Fibroblast of mammary gland (primary cell): ENCODE measurements around the gene PTBP1.

Experiments
- DNase-seq: peaks from one replicate; pipeline ENCODE4 v3.0.0-alpha.2; 2010; ENCODE audit warnings: low read depth
- H3K4me3 ChIP-seq: 2 replicates; pipeline ENCODE4 v1.5.1; 2011; ENCODE audit warnings: low read depth, mild to moderate bottlenecking, low read length, moderate library complexity; ENCODE audit not compliant: control insufficient read depth
- TF ChIP-seq, protein P1 (sequence below): conservative IDR thresholded peaks from 2 replicates; pipeline ENCODE4 v1.5.1; 2011; ENCODE audit warnings: low read depth, low read length, inconsistent platforms; ENCODE audit not compliant: control insufficient read depth, insufficient read depth

The PTBP1 gene

DNA sequence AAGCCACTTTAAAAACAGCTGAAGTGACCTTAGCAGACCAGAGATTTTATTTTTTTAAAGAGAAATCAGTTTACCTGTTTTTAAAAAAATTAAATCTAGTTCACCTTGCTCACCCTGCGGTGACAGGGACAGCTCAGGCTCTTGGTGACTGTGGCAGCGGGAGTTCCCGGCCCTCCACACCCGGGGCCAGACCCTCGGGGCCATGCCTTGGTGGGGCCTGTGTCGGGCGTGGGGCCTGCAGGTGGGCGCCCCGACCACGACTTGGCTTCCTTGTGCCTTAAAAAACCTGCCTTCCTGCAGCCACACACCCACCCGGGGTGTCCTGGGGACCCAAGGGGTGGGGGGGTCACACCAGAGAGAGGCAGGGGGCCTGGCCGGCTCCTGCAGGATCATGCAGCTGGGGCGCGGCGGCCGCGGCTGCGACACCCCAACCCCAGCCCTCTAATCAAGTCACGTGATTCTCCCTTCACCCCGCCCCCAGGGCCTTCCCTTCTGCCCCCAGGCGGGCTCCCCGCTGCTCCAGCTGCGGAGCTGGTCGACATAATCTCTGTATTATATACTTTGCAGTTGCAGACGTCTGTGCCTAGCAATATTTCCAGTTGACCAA lies 13.7 kb downstream of the PTBP1 start:
- no peak for DNase-seq
- TF ChIP-seq, protein P1, sequence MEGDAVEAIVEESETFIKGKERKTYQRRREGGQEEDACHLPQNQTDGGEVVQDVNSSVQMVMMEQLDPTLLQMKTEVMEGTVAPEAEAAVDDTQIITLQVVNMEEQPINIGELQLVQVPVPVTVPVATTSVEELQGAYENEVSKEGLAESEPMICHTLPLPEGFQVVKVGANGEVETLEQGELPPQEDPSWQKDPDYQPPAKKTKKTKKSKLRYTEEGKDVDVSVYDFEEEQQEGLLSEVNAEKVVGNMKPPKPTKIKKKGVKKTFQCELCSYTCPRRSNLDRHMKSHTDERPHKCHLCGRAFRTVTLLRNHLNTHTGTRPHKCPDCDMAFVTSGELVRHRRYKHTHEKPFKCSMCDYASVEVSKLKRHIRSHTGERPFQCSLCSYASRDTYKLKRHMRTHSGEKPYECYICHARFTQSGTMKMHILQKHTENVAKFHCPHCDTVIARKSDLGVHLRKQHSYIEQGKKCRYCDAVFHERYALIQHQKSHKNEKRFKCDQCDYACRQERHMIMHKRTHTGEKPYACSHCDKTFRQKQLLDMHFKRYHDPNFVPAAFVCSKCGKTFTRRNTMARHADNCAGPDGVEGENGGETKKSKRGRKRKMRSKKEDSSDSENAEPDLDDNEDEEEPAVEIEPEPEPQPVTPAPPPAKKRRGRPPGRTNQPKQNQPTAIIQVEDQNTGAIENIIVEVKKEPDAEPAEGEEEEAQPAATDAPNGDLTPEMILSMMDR: no peak
- H3K4me3 ChIP-seq: no peak overlapping the region

DNA sequence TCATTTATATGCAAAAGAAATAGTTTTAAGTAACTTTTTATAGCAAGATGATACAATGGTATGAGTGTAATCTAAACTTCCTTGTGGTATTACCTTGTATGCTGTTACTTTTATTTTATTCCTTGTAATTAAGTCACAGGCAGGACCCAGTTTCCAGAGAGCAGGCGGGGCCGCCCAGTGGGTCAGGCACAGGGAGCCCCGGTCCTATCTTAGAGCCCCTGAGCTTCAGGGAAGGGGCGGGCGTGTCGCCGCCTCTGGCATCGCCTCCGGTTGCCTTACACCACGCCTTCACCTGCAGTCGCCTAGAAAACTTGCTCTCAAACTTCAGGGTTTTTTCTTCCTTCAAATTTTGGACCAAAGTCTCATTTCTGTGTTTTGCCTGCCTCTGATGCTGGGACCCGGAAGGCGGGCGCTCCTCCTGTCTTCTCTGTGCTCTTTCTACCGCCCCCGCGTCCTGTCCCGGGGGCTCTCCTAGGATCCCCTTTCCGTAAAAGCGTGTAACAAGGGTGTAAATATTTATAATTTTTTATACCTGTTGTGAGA lies 14.3 kb downstream of the PTBP1 start:
- no peak overlapping the region for H3K4me3 ChIP-seq
- no peak for DNase-seq
- TF ChIP-seq, protein P1: no peak

DNA sequence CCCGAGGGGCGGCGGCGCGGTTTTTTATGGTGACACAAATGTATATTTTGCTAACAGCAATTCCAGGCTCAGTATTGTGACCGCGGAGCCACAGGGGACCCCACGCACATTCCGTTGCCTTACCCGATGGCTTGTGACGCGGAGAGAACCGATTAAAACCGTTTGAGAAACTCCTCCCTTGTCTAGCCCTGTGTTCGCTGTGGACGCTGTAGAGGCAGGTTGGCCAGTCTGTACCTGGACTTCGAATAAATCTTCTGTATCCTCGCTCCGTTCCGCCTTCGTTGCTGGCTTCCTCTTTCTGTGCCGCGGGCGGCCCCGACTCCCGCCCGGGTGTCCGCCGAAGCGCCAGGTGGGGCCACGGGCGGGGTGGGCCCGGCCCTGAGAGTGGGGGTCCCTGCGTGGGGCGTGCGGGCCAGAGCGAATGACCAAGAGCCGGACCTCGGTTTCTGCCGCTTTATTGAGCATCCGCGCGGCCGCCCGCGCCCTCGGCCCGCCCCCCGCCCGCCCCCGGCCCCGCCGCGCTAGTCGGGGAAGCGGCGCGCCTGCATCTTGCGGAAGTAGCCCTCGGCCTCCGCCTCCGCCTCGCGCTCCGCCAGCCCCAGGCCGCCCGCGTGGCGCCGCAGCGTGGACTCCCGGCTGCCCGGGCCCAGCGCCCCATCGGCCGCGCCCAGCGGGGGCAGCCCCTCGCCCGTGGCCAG lies 14.9 kb downstream of the PTBP1 start:
- TF ChIP-seq, protein P1: no peak
- no peak overlapping the region for H3K4me3 ChIP-seq
- DNase-seq: no peak

DNA sequence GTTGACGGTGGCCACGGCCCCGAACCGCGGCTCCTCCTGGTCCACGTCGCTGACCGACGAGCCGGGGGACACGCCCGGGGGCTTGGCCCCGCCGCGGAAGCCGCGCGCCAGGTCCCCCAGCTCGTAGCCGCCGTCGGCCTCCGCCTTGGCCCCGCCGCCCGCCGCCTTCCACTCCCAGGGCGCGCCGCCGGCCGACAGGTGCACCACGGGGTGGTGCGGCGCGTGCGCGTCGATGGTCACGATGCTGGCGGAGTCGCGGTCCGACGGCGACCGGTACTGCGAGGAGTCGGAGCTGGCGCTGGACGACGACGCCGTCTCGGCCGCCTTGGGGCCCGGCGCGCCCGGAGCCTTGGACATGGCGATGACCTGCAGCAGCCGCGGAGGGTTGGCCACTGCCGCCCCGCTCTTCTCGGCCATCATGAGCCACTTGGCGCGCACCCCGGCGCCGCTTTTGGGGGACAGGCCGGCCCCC lies 15.5 kb downstream of the PTBP1 start:
- TF ChIP-seq, protein P1: no peak
- no peak overlapping the region for H3K4me3 ChIP-seq
- no peak for DNase-seq

DNA sequence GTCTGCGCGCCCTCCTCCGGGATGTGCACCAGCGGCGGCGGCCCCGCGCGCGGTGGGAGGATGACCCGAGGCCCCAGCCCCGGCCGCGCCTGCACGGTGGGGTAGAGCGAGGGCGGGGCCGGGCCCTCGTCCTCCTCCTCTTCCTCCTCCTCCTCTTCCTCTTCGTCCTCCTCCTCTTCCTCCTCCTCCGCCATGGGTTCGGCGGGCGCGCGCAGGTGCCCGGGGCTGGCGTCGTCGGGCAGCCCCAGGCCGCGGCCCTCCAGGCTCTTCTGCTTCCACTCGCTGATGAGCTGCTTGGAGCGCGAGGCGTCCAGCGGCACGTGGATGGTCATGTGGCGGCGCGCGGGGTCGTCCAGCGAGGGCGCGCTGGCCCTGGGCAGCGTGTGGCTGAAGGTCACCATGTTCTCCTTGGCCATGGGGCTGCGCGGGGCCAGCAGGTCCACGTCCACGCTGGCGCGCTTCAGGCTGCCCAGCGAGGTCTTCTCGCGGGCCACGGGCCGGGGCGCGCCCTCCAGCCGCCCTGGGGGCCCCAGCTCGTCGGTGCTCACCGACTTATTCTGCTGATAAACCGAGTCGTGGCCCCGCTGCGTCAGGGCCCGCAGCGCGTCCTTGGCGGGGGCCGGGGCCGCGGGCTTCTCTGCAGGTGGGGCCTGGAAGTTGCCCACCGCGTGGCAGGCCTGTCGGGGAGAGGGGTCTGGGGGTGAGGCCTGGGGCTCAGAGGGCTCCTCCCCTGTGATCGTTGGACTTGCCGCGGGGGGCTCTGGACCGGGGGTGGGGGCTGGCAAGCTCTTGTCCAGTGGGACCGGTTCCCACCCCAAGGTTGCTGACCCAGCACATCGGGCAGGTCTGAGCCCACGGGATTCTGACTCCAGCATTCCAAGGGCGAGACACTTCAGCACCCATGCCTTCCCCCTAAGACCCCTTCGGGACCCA lies 16.2 kb downstream of the PTBP1 start:
- no peak overlapping the region for H3K4me3 ChIP-seq
- TF ChIP-seq, protein P1: no peak
- no peak for DNase-seq
